ENCODE measurements around the gene DISC1. TPM values are rescaled to one million over a fixed set of nuclear protein-coding genes. Genes with fewer than 3 reads are reported as not detected.

DISC1 gene
- total and polyA plus RNA-seq, 2 of the 13 experiments (the other 11 are each of a cell fraction or from before 2014, with no cell fraction given) = 4.2 to 4.6 TPM

DNA sequence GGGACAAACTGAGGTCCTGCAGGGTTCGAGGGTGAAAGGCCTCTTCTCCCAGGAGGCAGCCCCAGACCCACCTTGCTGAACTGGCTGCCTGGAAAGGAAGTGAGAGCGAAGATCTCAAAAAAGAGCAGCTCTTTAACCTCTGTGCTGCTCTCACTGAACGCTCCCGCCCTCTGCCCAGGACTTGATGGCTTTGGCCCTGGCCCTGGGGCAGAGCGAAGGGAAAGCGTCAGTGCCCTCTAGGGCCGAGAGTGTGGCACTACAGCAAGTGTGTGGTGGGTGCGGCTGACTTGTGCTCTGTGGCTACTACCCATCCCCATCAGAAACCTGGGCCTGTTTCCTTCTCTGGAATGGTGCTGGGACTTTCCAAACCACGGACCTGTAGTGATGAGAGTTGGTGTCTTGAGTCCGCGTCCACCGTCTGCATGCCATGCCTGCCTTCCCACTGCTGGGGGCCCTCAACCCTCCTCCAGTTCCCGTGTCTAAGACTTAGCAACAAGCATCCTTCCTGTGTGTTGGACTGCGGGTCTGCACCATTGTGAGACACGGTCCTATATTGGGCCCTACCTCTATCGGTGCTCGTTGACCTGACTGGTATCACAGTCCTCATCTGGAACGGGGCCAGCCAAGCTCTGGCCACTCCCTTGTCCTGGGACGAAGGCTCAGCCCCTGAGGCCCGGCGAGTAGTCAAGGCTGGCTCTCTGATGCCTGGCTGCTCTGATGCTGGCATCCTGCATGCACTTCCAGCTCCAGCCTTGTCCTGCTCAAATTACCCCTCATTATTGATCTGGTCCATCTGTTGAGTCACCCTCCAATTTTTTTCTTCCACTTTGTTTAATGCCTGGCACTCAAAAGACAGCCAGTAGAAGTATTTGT, 180.3 kb downstream of the DISC1 start (continued):
- TF ChIP-seq, protein P1, sequence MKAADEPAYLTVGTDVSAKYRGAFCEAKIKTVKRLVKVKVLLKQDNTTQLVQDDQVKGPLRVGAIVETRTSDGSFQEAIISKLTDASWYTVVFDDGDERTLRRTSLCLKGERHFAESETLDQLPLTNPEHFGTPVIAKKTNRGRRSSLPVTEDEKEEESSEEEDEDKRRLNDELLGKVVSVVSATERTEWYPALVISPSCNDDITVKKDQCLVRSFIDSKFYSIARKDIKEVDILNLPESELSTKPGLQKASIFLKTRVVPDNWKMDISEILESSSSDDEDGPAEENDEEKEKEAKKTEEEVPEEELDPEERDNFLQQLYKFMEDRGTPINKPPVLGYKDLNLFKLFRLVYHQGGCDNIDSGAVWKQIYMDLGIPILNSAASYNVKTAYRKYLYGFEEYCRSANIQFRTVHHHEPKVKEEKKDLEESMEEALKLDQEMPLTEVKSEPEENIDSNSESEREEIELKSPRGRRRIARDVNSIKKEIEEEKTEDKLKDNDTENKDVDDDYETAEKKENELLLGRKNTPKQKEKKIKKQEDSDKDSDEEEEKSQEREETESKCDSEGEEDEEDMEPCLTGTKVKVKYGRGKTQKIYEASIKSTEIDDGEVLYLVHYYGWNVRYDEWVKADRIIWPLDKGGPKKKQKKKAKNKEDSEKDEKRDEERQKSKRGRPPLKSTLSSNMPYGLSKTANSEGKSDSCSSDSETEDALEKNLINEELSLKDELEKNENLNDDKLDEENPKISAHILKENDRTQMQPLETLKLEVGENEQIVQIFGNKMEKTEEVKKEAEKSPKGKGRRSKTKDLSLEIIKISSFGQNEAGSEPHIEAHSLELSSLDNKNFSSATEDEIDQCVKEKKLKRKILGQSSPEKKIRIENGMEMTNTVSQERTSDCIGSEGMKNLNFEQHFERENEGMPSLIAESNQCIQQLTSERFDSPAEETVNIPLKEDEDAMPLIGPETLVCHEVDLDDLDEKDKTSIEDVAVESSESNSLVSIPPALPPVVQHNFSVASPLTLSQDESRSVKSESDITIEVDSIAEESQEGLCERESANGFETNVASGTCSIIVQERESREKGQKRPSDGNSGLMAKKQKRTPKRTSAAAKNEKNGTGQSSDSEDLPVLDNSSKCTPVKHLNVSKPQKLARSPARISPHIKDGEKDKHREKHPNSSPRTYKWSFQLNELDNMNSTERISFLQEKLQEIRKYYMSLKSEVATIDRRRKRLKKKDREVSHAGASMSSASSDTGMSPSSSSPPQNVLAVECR (CRISPR knock-in tag; IDR thresholded peaks at IDR 0.05; ENCODE audit: borderline replicate concordance) = 0 out of 2 replicates have a peak, but pooled peaks have one; percentile 19
- TF ChIP-seq ZNF326 (CRISPR knock-in tag; IDR thresholded peaks at IDR 0.05; ENCODE audit: borderline replicate concordance) = no peak
- TF ChIP-seq YEATS2 (CRISPR knock-in tag; IDR thresholded peaks at IDR 0.05; ENCODE audit: borderline replicate concordance) = no peak
- TF ChIP-seq ZFP36 (IDR thresholded peaks at IDR 0.05; ENCODE audit: borderline replicate concordance, low read depth, low read length, partially characterized antibody) = no peak
- TF ChIP-seq ZNF772 (CRISPR knock-in tag; IDR thresholded peaks at IDR 0.05) = no peak
- peak; percentile 73 for TF ChIP-seq XRCC5 (optimal IDR thresholded peaks at IDR 0.05; ENCODE audit: low read length)

DNA sequence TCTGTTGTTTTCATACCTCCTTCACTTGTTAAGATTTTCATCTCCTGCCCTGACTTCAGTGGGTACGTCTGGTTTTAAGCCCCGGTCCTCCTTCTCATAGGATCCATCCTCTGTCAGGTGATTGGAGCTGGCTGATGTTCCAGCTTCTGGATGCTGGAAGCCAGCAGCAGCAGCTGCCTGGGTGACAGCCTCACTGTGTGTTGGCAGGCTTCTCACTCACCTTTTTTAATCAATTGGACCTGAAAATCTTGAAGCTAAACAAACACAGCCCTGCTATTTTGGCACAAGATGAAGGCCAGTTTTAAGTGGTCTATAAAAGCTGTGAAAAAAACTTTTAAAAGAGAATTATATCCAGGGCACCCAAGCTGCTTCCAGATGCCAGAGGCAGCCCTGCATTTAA, 181.0 kb downstream of the DISC1 start:
- no peaks in the 10 kb centered on the region for H3K9me3 ChIP-seq (ENCODE audit: low read length)
- FAIRE-seq (no peak), DNase-seq (ENCODE audit: low spot score) (no peak), ATAC-seq (no peak)
- no peak overlapping the region for H3K27ac ChIP-seq (ENCODE audit: extremely low read length, insufficient read depth, low read length)
- CTCF ChIA-PET (ENCODE audit: low intra/inter-chr PET ratio, low total read pairs) = interaction anchor here (1.2 kb wide), 1 partner anchor 50 kb away, joined by 4 read pairs; no protein-coding TSS in a partner anchor
- H3K4me2 ChIP-seq (ENCODE audit: low read depth, low read length) = no peak overlapping the region
- H3K27me3 ChIP-seq (ENCODE audit: control insufficient read depth in 1 of 2, insufficient read depth in 2 of 2, low read length in 2 of 2) = no peaks in the 10 kb centered on the region
- H2AFZ ChIP-seq (ENCODE audit: low read length) = no peak overlapping the region
- no peaks in the 10 kb centered on the region for H4K20me1 ChIP-seq (ENCODE audit: insufficient read depth, low read length)
- no TSS peak for BruUV-seq (replicated peaks)
- intact Hi-C loops (cut with micrococcal nuclease; ENCODE audit: unreplicated experiment) = loop anchor here (2.0 kb wide), 1 partner anchor 83 kb away; no protein-coding TSS in a partner anchor
- H3K4me1 ChIP-seq (ENCODE audit: insufficient read depth, low read length) = 0 out of 2 replicates have a peak, but pooled peaks cover 5% of the 10 kb centered on the region
- H3K79me2 ChIP-seq (ENCODE audit: insufficient read depth, low read length) = no peaks in the 10 kb centered on the region
- 100% methylated on average over 2 of the region's 2 CpGs for WGBS (ENCODE audit: low lambda C conversion rate)
- H3K9ac ChIP-seq (ENCODE audit: insufficient read depth, low read depth, low read length) = no peak overlapping the region
- H3K4me3 ChIP-seq (replicated peaks in 1 of 3; ENCODE audit: insufficient read depth in 1 of 3, low read depth in 2 of 3, low read length in 3 of 3) = no peak overlapping the region
- POLR2A ChIA-PET = no interaction called here
- H3K36me3 ChIP-seq (replicated peaks in 1 of 2; ENCODE audit: control insufficient read depth in 1 of 2, insufficient read depth in 2 of 2, low read length in 2 of 2) = no peaks in the 10 kb centered on the region; a peak in 1 of 5 replicates
- in situ Hi-C loops (cut with HindIII; ENCODE audit: extremely low pct_ligation_motif_present, low pct_unique_long_range_greater_than_20kb) = no loop called here
- no peak for TF ChIP-seq SAP130 (CRISPR knock-in tag; IDR thresholded peaks at IDR 0.05; ENCODE audit: low read depth)
- TF ChIP-seq KLF12 (CRISPR knock-in tag; IDR thresholded peaks at IDR 0.05; ENCODE audit: borderline replicate concordance) = no peak
- TF ChIP-seq ZNF678 (CRISPR knock-in tag; IDR thresholded peaks at IDR 0.05) = no peak
- TF ChIP-seq HNRNPK (IDR thresholded peaks at IDR 0.05; ENCODE audit: low read depth, low read length, poor library complexity, severe bottlenecking) = no peak
- no peak for TF ChIP-seq ZNF547 (CRISPR knock-in tag; IDR thresholded peaks at IDR 0.05)
- TF ChIP-seq, protein P2, sequence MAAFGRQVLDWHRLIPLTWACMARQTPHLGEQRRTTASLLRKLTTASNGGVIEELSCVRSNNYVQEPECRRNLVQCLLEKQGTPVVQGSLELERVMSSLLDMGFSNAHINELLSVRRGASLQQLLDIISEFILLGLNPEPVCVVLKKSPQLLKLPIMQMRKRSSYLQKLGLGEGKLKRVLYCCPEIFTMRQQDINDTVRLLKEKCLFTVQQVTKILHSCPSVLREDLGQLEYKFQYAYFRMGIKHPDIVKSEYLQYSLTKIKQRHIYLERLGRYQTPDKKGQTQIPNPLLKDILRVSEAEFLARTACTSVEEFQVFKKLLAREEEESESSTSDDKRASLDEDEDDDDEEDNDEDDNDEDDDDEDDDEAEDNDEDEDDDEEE (CRISPR knock-in tag; IDR thresholded peaks at IDR 0.05) = no peak
- no peak for TF ChIP-seq ZFY (CRISPR knock-in tag; IDR thresholded peaks at IDR 0.05)
- TF ChIP-seq ELK4 (CRISPR knock-in tag; IDR thresholded peaks at IDR 0.05; ENCODE audit: borderline replicate concordance) = no peak
- no peak for TF ChIP-seq ZBTB20 (CRISPR knock-in tag; IDR thresholded peaks at IDR 0.05; ENCODE audit: borderline replicate concordance, low read depth)
- no peak for TF ChIP-seq ZNF788 (CRISPR knock-in tag; IDR thresholded peaks at IDR 0.05; ENCODE audit: borderline replicate concordance)
